GM13976 (cell line): ENCODE data around the gene ST6GALNAC5.

Experiments
- DNase-seq: peaks from one replicate; pipeline ENCODE4 v3.0.0; 2012; ENCODE audit warnings: low spot score
- CTCF ChIP-seq: IDR thresholded peaks from 2 replicates; pipeline ENCODE4 v1.5.1; 2012; ENCODE audit warnings: borderline replicate concordance, mild to moderate bottlenecking; ENCODE audit not compliant: insufficient read depth; ENCODE audit errors: extremely low read depth, missing control alignments, control extremely low read depth
- in situ Hi-C: fragments of 300-500 bp; cut with MboI; formaldehyde crosslinking; loops from one replicate; pipeline ENCODE4 v1.12.0; 2022; ENCODE audit warnings: low sequenced_read_pairs, mixed read lengths, inconsistent platforms; ENCODE audit not compliant: unreplicated experiment

ST6GALNAC5 gene

DNA sequence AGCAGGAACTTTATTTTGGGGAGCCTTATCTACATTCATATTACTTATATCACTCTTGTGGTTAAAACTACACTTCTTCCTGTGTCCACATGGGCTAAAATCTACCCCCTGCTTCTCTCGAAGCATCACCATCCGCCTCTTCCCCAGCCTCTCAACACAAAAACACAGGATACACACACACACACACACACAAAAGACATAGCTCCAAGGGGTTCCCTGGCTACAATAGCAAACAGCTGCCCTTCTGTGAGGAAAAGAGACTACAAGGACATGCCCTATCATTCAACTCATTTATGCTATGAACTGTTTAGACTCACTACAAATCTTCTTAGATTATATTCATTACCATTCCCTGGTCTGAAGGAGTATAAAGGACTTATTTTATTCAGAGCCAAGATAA lies 197.0 kb downstream of the ST6GALNAC5 start:
- TF ChIP-seq CTCF = no peak
- in situ Hi-C loops = no loop called here
- no peak for DNase-seq

GRCh38 chr1:77065693-77066342 lies 198.5 kb downstream of the ST6GALNAC5 start:
- in situ Hi-C loops = no loop called here
- DNase-seq = no peak

GRCh38 chr1:77068013-77068412 lies 200.7 kb downstream of the ST6GALNAC5 start:
- no peak for TF ChIP-seq CTCF
- in situ Hi-C loops = no loop called here
- no peak for DNase-seq

More at GRCh38 chr1:77065693-77066342, 198.5 kb downstream of the ST6GALNAC5 start:
- no peak for TF ChIP-seq CTCF

- in situ Hi-C loops = no loop called here
- no peak for TF ChIP-seq CTCF
Observed at GRCh38 chr1:77076759-77077158, 209.5 kb downstream of the ST6GALNAC5 start.

GRCh38 chr1:77081834-77082233 lies 214.6 kb downstream of the ST6GALNAC5 start:
- in situ Hi-C loops = no loop called here
- DNase-seq = no peak
- TF ChIP-seq CTCF = no peak

More at GRCh38 chr1:77076759-77077158, 209.5 kb downstream of the ST6GALNAC5 start:
- no peak for DNase-seq

- in situ Hi-C loops = no loop called here
- no peak for TF ChIP-seq CTCF
- DNase-seq = no peak
Observed at GRCh38 chr1:77084457-77084856, 217.2 kb downstream of the ST6GALNAC5 start.
